Liver (tissue), 9 donors: Measurements from ENCODE around the gene ATCAY. TPM values are rescaled to one million over a fixed set of nuclear protein-coding genes. Genes with fewer than 3 reads are reported as not detected.

Experiments used
- DNase-seq: peaks from one replicate; pipeline ENCODE4 v3.0.0-alpha.2; 2017; ENCODE audit warnings: low spot score
- H3K27ac ChIP-seq, 2 donors: one replicate each; pipeline ENCODE4 v1.7.0; 2013; ENCODE audit warnings: inconsistent platforms in 2 of 2, low read length in 2 of 2, control low read depth in 1 of 2, low read depth in 1 of 2, mild to moderate bottlenecking in 1 of 2
- H3K27me3 ChIP-seq, 4 donors: one replicate each; pipeline versions ENCODE4 v1.6.1 to v1.7.0; 2013; ENCODE audit warnings: low read length in 3 of 4, inconsistent platforms in 1 of 4, mild to moderate bottlenecking in 1 of 4, moderate library complexity in 1 of 4; ENCODE audit not compliant: control insufficient read depth in 4 of 4, insufficient read depth in 4 of 4
- H3K36me3 ChIP-seq, 4 donors: one replicate each; pipeline versions ENCODE4 v1.6.1 to v1.7.0; 2013; ENCODE audit warnings: low read length in 3 of 4, mild to moderate bottlenecking in 3 of 4, low read depth in 1 of 4, moderate library complexity in 1 of 4; ENCODE audit not compliant: control insufficient read depth in 4 of 4, insufficient read depth in 3 of 4
- H3K4me1 ChIP-seq, 4 donors: one replicate each; pipeline versions ENCODE4 v1.6.1 to v1.7.0; 2013; ENCODE audit warnings: low read length in 3 of 4, mild to moderate bottlenecking in 3 of 4, moderate library complexity in 1 of 4; ENCODE audit not compliant: control insufficient read depth in 4 of 4, insufficient read depth in 4 of 4
- H3K4me3 ChIP-seq, 3 donors: one replicate each; pipeline versions ENCODE4 v1.6.1 to v1.7.0; 2013; ENCODE audit warnings: low read length in 3 of 3, control low read depth in 1 of 3, low read depth in 1 of 3, mild to moderate bottlenecking in 1 of 3
- H3K9ac ChIP-seq, 2 donors: one replicate each; pipeline ENCODE4 v1.7.0; 2013; ENCODE audit warnings: low read length in 2 of 2, mild to moderate bottlenecking in 2 of 2, moderate library complexity in 2 of 2, control low read depth in 1 of 2, low read depth in 1 of 2
- H3K9me3 ChIP-seq, 4 donors: one replicate each; pipeline versions ENCODE4 v1.6.1 to v1.7.0; 2013; ENCODE audit warnings: low read length in 3 of 4; ENCODE audit not compliant: control insufficient read depth in 4 of 4
- ATF3 ChIP-seq: IDR thresholded peaks from 2 replicates; pipeline ENCODE4 v1.6.1; 2016; ENCODE audit warnings: antibody characterized with exemption
- EGR1 ChIP-seq, 2 donors: IDR thresholded peaks; 2 replicates each; pipeline ENCODE4 v1.6.1; 2016 to 2018; ENCODE audit warnings: antibody characterized with exemption in 2 of 2, low read depth in 2 of 2
- FOXA1 ChIP-seq: IDR thresholded peaks from 2 replicates; pipeline ENCODE4 v1.6.1; 2016; ENCODE audit warnings: antibody characterized with exemption
- FOXA2 ChIP-seq: IDR thresholded peaks from 2 replicates; pipeline ENCODE4 v1.6.1; 2016; ENCODE audit warnings: antibody characterized with exemption
- GABPA ChIP-seq, 2 donors: IDR thresholded peaks in 1 of 2; conservative IDR thresholded peaks in 1 of 2; 2 replicates each; pipeline ENCODE4 v1.6.1; 2016; ENCODE audit warnings: antibody characterized with exemption in 2 of 2, mild to moderate bottlenecking in 1 of 2, moderate library complexity in 1 of 2
- HNF4A ChIP-seq, 2 donors: conservative IDR thresholded peaks; 2 replicates each; pipeline ENCODE4 v1.6.1; 2016; ENCODE audit warnings: antibody characterized with exemption in 2 of 2, mild to moderate bottlenecking in 2 of 2
- HNF4G ChIP-seq: IDR thresholded peaks from 2 replicates; pipeline ENCODE4 v1.6.1; 2016; ENCODE audit warnings: antibody characterized with exemption
- JUND ChIP-seq, 2 donors: IDR thresholded peaks; 2 replicates each; pipeline ENCODE4 v1.6.1; 2016; ENCODE audit warnings: antibody characterized with exemption in 2 of 2
- MAX ChIP-seq: IDR thresholded peaks from 2 replicates; pipeline ENCODE4 v1.6.1; 2016; ENCODE audit warnings: antibody characterized with exemption
- NR2F2 ChIP-seq: IDR thresholded peaks from 2 replicates; pipeline ENCODE4 v1.6.1; 2016; ENCODE audit warnings: antibody characterized with exemption
- RAD21 ChIP-seq, 2 donors: IDR thresholded peaks; 2 replicates each; pipeline ENCODE4 v1.6.1; 2016; ENCODE audit warnings: antibody characterized with exemption in 2 of 2, mild to moderate bottlenecking in 2 of 2
- REST ChIP-seq: IDR thresholded peaks from 2 replicates; pipeline ENCODE4 v1.6.1; 2016; ENCODE audit warnings: antibody characterized with exemption, mild to moderate bottlenecking
- RXRA ChIP-seq, 2 donors: IDR thresholded peaks; 2 replicates each; pipeline ENCODE4 v1.6.1; 2017 to 2018; ENCODE audit warnings: antibody characterized with exemption in 2 of 2, mild to moderate bottlenecking in 1 of 2
- SP1 ChIP-seq: IDR thresholded peaks from 2 replicates; pipeline ENCODE4 v1.6.1; 2018; ENCODE audit warnings: antibody characterized with exemption, mild to moderate bottlenecking
- TAF1 ChIP-seq: conservative IDR thresholded peaks from 2 replicates; pipeline ENCODE4 v1.6.1; 2016; ENCODE audit warnings: antibody characterized with exemption, mild to moderate bottlenecking
- YY1 ChIP-seq: IDR thresholded peaks from 2 replicates; pipeline ENCODE4 v1.6.1; 2016; ENCODE audit warnings: antibody characterized with exemption, mild to moderate bottlenecking
- WGBS: extraction: QIAGEN DNeasy Blood & Tissue Kit; methylation state at CpG from one replicate; pipeline ENCODE4 v1.1.7; 2013; 5-methylcytosine and 5-hydroxymethylcytosine counted together
- polyA plus RNA-seq, 2 donors: library from polyadenylated mRNA; stranded (reverse) in 1 of 2; unstranded in 1 of 2; fragments of 200-250 nt in 1 of 2; fragments of >200 nt in 1 of 2; fragmentation: Nextera tagmentation in 1 of 2; extraction: Ambion mirVana in 1 of 2; gene quantifications; one replicate each; pipeline versions ENCODE4 v1.2.1 to v1.2.3, GENCODE V29; 2013 to 2015
- total RNA-seq, 2 donors: library from RNA; depleted of rRNA; stranded (reverse); fragments of >200 nt; gene quantifications; one replicate each; pipeline ENCODE4 v1.2.3, GENCODE V29; 2014
- TF ChIP-seq, protein P1 (sequence below): fragments of 150-350 bp; IDR thresholded peaks from 2 replicates; pipeline ENCODE4 v1.5.1; 2017; ENCODE audit warnings: improper control_type of control experiment, low read depth, low read length; ENCODE audit not compliant: missing input control
- TF ChIP-seq, protein P2 (sequence below): IDR thresholded peaks from 2 replicates; pipeline ENCODE4 v1.6.1; 2016; ENCODE audit warnings: antibody characterized with exemption
- donor health status: healthy.
- donor health status: healthy.
- donor health status: healthy.
- donor health status: healthy.
- donor health status: healthy.

ATCAY gene
- total and polyA plus RNA-seq, 4 donors = not detected

- H3K4me3 ChIP-seq = no peak within 1 kb of the TSS
- H3K27me3 ChIP-seq = no peaks in the 10 kb centered on the region
- WGBS = 6% methylated on average over 51 of the region's 51 CpGs
- H3K9me3 ChIP-seq = no peaks in the 10 kb centered on the region
- peaks cover 0 to 3% (median 0%) of the 10 kb centered on the region in 4 donors for H3K4me1 ChIP-seq
- no peak within 1 kb of the TSS for H3K9ac ChIP-seq
- no peaks in the 10 kb centered on the region for H3K36me3 ChIP-seq
- TF ChIP-seq YY1 = no peak
- TF ChIP-seq, protein P1, sequence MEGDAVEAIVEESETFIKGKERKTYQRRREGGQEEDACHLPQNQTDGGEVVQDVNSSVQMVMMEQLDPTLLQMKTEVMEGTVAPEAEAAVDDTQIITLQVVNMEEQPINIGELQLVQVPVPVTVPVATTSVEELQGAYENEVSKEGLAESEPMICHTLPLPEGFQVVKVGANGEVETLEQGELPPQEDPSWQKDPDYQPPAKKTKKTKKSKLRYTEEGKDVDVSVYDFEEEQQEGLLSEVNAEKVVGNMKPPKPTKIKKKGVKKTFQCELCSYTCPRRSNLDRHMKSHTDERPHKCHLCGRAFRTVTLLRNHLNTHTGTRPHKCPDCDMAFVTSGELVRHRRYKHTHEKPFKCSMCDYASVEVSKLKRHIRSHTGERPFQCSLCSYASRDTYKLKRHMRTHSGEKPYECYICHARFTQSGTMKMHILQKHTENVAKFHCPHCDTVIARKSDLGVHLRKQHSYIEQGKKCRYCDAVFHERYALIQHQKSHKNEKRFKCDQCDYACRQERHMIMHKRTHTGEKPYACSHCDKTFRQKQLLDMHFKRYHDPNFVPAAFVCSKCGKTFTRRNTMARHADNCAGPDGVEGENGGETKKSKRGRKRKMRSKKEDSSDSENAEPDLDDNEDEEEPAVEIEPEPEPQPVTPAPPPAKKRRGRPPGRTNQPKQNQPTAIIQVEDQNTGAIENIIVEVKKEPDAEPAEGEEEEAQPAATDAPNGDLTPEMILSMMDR = no peak
- TF ChIP-seq RXRA (IDR thresholded peaks at IDR 0.05) = no peak
- TF ChIP-seq MAX = no peak
- TF ChIP-seq TAF1 = no peak
- no peak for TF ChIP-seq SP1
- no peak for TF ChIP-seq RAD21 (IDR thresholded peaks at IDR 0.05)
- no peak for TF ChIP-seq EGR1 (IDR thresholded peaks at IDR 0.05; ENCODE audit: low read depth in 2 of 2)
- TF ChIP-seq ATF3 = no peak
- no peak for TF ChIP-seq HNF4G
- TF ChIP-seq FOXA2 = no peak
- TF ChIP-seq, protein P2, sequence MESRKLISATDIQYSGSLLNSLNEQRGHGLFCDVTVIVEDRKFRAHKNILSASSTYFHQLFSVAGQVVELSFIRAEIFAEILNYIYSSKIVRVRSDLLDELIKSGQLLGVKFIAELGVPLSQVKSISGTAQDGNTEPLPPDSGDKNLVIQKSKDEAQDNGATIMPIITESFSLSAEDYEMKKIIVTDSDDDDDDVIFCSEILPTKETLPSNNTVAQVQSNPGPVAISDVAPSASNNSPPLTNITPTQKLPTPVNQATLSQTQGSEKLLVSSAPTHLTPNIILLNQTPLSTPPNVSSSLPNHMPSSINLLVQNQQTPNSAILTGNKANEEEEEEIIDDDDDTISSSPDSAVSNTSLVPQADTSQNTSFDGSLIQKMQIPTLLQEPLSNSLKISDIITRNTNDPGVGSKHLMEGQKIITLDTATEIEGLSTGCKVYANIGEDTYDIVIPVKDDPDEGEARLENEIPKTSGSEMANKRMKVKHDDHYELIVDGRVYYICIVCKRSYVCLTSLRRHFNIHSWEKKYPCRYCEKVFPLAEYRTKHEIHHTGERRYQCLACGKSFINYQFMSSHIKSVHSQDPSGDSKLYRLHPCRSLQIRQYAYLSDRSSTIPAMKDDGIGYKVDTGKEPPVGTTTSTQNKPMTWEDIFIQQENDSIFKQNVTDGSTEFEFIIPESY = no peak
- TF ChIP-seq JUND (IDR thresholded peaks at IDR 0.05) = no peak
- TF ChIP-seq REST = no peak
- no peak for TF ChIP-seq HNF4A (conservative IDR thresholded peaks at IDR 0.05)
- no peak for TF ChIP-seq GABPA (IDR thresholded peaks at IDR 0.05 in 1 of 2, conservative IDR thresholded peaks at IDR 0.05 in 1 of 2)
- no peak for TF ChIP-seq FOXA1
- no peak for TF ChIP-seq NR2F2
- H3K27ac ChIP-seq = no peak within 1 kb of the TSS
- DNase-seq = no peak
These were observed 52.7 kb downstream of the ATCAY start, which contains the start of gene NMRK2 for GRCh38 chr19:3932931-3933810. NMRK2 (plus strand) TSS chr19:3933069; CDS start chr19:3933672, 603 bp downstream.
